SKM-1 treated with dmso at 0.1 percent for 144 hours (cell line): ENCODE measurements around the gene PCDHAC2.

Source experiments
- DNase-seq: peaks from one replicate; lab custom pipeline; 2025; ENCODE audit not compliant: unreplicated experiment; lab: John Stamatoyannopoulos, UW

Gene PCDHAC2

GRCh38 chr5:140988100-140988499 lies 21.8 kb downstream of the PCDHAC2 start:
- no peak for DNase-seq

DNA sequence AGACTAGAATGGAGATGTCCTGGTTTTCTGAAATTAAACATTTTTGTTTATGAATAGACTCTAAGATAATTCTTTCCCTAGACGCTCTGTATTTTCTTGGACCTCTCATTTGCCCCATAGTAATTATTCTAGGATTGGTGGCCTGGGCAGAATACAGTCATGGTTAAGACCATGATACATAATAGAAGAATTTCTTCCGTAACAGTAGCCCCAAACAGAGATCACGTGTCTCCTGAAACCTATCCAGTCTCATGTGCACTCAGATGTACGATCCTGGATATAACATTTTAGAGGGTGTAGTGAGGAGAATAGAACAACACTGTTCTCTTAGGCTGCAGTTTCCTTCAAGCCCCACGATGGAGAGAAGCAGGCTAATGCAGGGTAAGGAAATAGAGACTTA lies 22.3 kb downstream of the PCDHAC2 start:
- no peak for DNase-seq

- no peak for DNase-seq
Observed at GRCh38 chr5:140989254-140990020, 23.2 kb downstream of the PCDHAC2 start.

DNA sequence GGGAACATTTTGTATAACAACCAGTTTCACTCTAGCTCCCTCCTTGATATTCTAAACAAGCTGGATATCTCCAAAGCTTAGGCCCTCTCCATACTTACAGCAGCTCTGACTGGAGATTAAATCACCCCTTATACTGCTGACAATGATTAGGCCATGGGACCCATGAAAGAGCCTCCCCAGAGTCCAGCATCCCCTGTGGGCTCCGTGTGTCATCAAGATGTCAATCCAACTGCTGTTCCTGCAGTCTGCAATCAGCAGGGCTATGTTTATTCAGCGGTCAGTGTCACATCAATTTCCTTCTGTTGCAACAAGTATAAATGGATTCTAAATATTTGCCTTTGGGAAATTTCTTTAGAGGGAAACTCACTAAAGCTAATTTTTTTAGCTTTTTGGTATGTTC lies 26.6 kb downstream of the PCDHAC2 start:
- no peak for DNase-seq

- no peak for DNase-seq
Observed at GRCh38 chr5:140996060-140996459, 29.8 kb downstream of the PCDHAC2 start.

DNA sequence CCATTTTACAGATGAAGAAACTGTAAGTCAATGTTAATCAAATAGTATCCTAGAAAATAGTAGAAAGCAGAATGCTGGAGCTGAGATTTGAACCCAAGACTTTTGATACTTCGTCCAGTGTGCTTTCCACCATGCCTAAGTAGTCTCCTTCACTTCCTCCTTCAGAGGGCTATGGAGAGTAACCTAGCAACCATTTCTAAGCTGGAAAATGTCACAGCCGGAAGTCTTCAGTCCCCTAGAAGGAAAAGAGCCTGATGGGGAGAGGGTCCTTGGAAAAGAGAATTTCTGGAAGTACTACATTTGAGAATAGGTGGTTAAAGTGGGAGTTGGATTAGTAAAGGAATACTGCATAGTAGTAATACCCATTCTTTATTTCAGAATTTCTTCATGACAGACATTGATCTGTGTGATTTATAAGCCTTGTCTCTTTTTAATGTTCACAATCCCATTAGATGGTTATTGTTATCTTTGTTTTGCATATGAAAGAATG lies 32.7 kb downstream of the PCDHAC2 start:
- DNase-seq = no peak

DNA sequence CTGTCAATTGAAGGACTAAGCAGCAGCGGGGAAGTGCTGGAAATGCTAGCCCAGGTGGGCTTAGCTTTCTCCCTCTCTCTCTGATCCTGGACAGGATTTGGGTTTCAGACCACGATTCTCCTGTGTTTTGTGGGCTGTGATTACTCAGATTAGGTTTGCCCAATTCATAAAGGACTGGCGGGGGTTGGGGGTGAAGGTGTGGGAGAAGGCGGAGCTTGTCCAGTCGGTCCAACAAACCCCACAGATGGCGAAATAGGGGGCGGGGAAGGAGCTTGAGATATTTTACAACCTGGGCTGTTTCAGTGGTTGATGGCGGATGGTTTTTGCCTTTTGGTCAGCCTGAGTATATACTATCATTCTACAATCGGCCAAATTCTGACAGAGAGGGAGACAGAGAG lies 35.2 kb downstream of the PCDHAC2 start:
- DNase-seq = no peak

- DNase-seq = no peak
Observed at GRCh38 chr5:141001844-141002604, 35.7 kb downstream of the PCDHAC2 start.

- DNase-seq = no peak
Observed at GRCh38 chr5:141002605-141002965, 36.3 kb downstream of the PCDHAC2 start.

GRCh38 chr5:141003031-141003430 lies 36.8 kb downstream of the PCDHAC2 start:
- no peak for DNase-seq

DNA sequence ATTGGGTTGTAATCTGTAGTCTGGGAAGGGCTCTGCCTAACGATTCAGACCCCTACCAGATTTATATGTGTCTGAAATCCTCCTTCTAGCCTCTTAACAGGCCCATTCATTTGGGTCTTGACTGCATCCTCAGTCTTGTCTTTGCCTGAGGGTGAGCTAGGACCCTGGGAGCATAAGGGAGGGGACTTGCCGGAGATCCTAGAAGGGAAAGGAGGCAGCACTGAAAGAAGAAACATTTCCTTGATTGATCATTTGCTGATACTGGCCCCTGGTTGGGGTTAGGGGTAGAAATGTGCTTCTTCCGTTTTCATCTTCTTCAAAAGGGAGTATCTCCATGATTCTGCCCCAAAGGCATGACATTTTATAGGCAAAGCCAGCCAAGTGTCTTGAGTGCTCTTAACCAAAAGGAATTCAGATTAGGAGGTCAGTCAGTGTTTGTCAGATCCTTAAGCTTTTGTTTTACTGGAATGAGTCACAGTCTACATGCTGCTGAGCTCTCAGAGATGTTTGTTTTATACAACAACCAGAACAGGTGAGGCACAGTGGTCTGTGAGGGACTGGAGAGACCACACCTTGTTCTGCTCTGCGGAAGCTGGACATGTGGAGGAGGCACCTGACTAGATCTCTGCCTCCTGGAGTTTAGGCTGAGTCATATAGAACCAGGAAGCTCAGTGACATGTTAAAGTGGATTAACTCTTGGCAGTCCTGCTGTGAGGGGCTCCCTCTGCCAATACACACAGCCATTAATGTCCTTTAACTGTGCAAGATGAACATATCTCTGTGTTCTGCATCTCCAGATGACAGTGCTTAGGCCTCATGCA lies 37.7 kb downstream of the PCDHAC2 start:
- no peak for DNase-seq

DNA sequence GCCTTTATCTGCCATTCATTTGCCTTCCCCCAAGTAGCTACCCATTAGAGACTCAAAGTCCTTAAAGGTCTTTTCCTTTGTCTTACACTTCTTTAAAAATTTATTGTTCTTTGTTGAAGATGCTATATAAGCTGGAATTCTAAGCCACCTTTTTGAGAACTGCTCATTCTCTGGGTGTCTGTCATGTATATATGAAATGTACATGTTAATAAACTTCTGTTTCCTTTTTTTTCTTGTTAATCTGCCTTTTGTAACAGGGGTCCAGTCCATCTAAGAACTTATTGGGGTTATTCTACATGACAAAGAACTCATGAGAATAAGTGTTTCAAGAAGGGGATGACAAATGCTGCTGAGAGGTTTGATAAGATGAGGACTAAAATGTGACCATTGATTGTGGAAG lies 41.5 kb downstream of the PCDHAC2 start:
- DNase-seq = no peak

- no peak for DNase-seq
Observed at GRCh38 chr5:141010047-141010793, 43.9 kb downstream of the PCDHAC2 start.

DNA sequence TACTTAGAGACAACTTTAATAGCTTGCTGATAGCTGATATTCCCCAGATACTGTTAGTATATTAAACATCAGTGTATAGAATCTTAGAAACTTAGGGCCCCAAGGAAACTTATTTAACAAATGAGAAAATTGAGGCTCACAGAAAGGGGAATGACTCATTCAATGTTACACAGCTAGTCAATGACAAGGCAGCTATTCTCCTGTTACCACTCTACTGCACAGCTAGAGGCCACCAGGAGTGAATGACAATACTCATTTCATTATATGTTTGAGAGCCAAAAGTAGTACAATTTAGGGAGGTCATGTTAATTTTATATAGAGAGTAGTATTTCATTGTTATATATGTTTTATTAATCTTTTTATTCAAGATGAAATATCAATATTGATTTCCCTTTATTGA lies 51.7 kb downstream of the PCDHAC2 start:
- no peak for DNase-seq
